Transverse colon (tissue), 4 donors: ENCODE measurements around the gene GIMD1. TPM values are rescaled to one million over a fixed set of nuclear protein-coding genes. Genes with fewer than 3 reads are reported as not detected.

ENCODE experiments used
- DNase-seq: peaks from one replicate; pipeline ENCODE4 v3.0.0-alpha.2; 2019
- H3K27ac ChIP-seq, 4 donors: fragments of 200-600 bp; sonication (generic); 2 replicates each; pipeline ENCODE4 v1.5.1; 2016 to 2018; ENCODE audit warnings: inconsistent platforms in 4 of 4
- H3K27me3 ChIP-seq: fragments of 200-600 bp; sonication (generic); 2 replicates; pipeline ENCODE4 v1.5.1; 2017; ENCODE audit warnings: inconsistent platforms
- H3K36me3 ChIP-seq, 4 donors: fragments of 200-600 bp; sonication (generic); 2 replicates each; pipeline ENCODE4 v1.5.1; 2017 to 2019; ENCODE audit warnings: inconsistent platforms in 4 of 4
- H3K4me1 ChIP-seq, 4 donors: fragments of 200-600 bp; sonication (generic); 2 replicates each; pipeline ENCODE4 v1.5.1; 2017 to 2020; ENCODE audit warnings: inconsistent platforms in 4 of 4
- H3K4me3 ChIP-seq, 4 donors: fragments of 200-600 bp; sonication (generic); 1 replicate in 1 of 4; 2 replicates in 3 of 4; pipeline versions ENCODE4 v1.5.1 to v1.6.1; 2017 to 2019; ENCODE audit warnings: inconsistent platforms in 4 of 4
- H3K9me3 ChIP-seq, 2 donors: fragments of 200-600 bp; sonication (generic); 2 replicates each; pipeline ENCODE4 v1.5.1; 2017 to 2019; ENCODE audit warnings: inconsistent platforms in 2 of 2
- CTCF ChIP-seq, 5 experiments: fragments of 200-600 bp in 3 of 5; fragments of 450-650 bp in 2 of 5; sonication (generic) in 3 of 5; IDR thresholded peaks; 1 replicate in 2 of 5; 2 replicates in 3 of 5; pipeline ENCODE4 v1.5.1; 2016 to 2017; ENCODE audit warnings: antibody characterized with exemption in 5 of 5, inconsistent platforms in 3 of 5, mild to moderate bottlenecking in 2 of 5, moderate library complexity in 1 of 5
- EP300 ChIP-seq: sonication (generic); formaldehyde crosslinking; IDR thresholded peaks from one replicate; pipeline ENCODE4 v1.6.1; 2017; ENCODE audit warnings: antibody characterized with exemption, low read depth
- POLR2A ChIP-seq: fragments of 450-650 bp; IDR thresholded peaks from one replicate; pipeline ENCODE4 v1.6.1; 2016; ENCODE audit warnings: antibody characterized with exemption, mild to moderate bottlenecking, moderate library complexity
- POLR2AphosphoS5 ChIP-seq, 3 donors: sonication (generic); formaldehyde crosslinking; IDR thresholded peaks; one replicate each; pipeline ENCODE4 v1.6.1; 2016; ENCODE audit warnings: antibody characterized with exemption in 3 of 3
- WGBS, 2 donors: methylation state at CpG; one replicate each; pipeline ENCODE4 v1.1.5; 2018; ENCODE audit warnings: low coverage in 1 of 2; 5-methylcytosine and 5-hydroxymethylcytosine counted together
- in situ Hi-C, 4 donors: fragments of 200-750 bp; cut with MboI; loops; one replicate each; pipeline versions ENCODE4 v1.15.0 to v1.15.1; 2017; ENCODE audit warnings: low sequenced_read_pairs in 3 of 4, low pct_ligation_motif_present in 1 of 4, low pct_unique_long_range_greater_than_20kb in 1 of 4
- intact Hi-C: fragments of 100-400 bp; cut with DNase I; formaldehyde crosslinking; loops from one replicate; pipeline ENCODE4 v1.15.1; 2023; ENCODE audit warnings: low total_unique reads
- total RNA-seq, 4 donors: library from RNA; depleted of rRNA; stranded (reverse); fragments of >200 nt; gene quantifications; one replicate each; pipeline ENCODE4 v1.1.0, GENCODE V29; 2016

Gene GIMD1
- total RNA-seq, 4 donors from 2014 or later = not detected

- no peaks in the 10 kb centered on the region for H3K36me3 ChIP-seq
- no peak for TF ChIP-seq EP300
- no peak for TF ChIP-seq CTCF (IDR thresholded peaks at IDR 0.05)
- no peak for TF ChIP-seq POLR2A
- TF ChIP-seq POLR2AphosphoS5 (IDR thresholded peaks at IDR 0.05) = no peak
- DNase-seq = no peak
- H3K4me1 ChIP-seq = no peaks in the 10 kb centered on the region
- intact Hi-C loops = no loop called here
- H3K27me3 ChIP-seq = no peaks in the 10 kb centered on the region
- in situ Hi-C loops = no loop called here
- H3K4me3 ChIP-seq = no peak overlapping the region
- no peaks in the 10 kb centered on the region for H3K9me3 ChIP-seq
- H3K27ac ChIP-seq = no peak overlapping the region
Observed at GRCh38 chr4:106380179-106380578, 11.6 kb upstream of the GIMD1 start.

GRCh38 chr4:106373026-106373425 is 4.4 kb upstream of the GIMD1 start:
- H3K4me3 ChIP-seq = no peak overlapping the region
- no peaks in the 10 kb centered on the region for H3K36me3 ChIP-seq
- no peaks in the 10 kb centered on the region for H3K9me3 ChIP-seq
- H3K4me1 ChIP-seq = peaks cover 0 to 4% (median 0%) of the 10 kb centered on the region in 4 donors
- in situ Hi-C loops = loop anchor here in 2 of 4 donors (10.0 to 25.0 kb wide), 3 partner anchors 432 to 514 kb away; no protein-coding TSS in a partner anchor
- whole genome bisulfite sequencing, 2 donors = 56 to 57% methylated on average over 3 of the region's 3 CpGs
- no peak for DNase-seq
- intact Hi-C loops = no loop called here
- TF ChIP-seq POLR2AphosphoS5 (IDR thresholded peaks at IDR 0.05) (no peak), POLR2A (no peak), EP300 (no peak), CTCF (IDR thresholded peaks at IDR 0.05) (no peak)
- peaks cover 3% of the 10 kb centered on the region for H3K27me3 ChIP-seq
- H3K27ac ChIP-seq = no peak overlapping the region

- in situ Hi-C loops = loop anchor here in 2 of 4 donors (10.0 to 25.0 kb wide), 3 partner anchors 434 to 516 kb away; no protein-coding TSS in a partner anchor
- DNase-seq = no peak
- H3K36me3 ChIP-seq = no peaks in the 10 kb centered on the region
- no peak for TF ChIP-seq POLR2A
- TF ChIP-seq CTCF (IDR thresholded peaks at IDR 0.05) = no peak
- TF ChIP-seq EP300 = no peak
- TF ChIP-seq POLR2AphosphoS5 (IDR thresholded peaks at IDR 0.05) = no peak
- no peaks in the 10 kb centered on the region for H3K9me3 ChIP-seq
- H3K27me3 ChIP-seq = peaks cover 3% of the 10 kb centered on the region
- no peak overlapping the region for H3K4me3 ChIP-seq
- intact Hi-C loops = no loop called here
- H3K27ac ChIP-seq = no peak overlapping the region
- H3K4me1 ChIP-seq = peaks cover 0 to 4% (median 0%) of the 10 kb centered on the region in 4 donors
Observed at GRCh38 chr4:106371161-106371560, 2.6 kb upstream of the GIMD1 start.

GRCh38 chr4:106370214-106370613 is 1.6 kb upstream of the GIMD1 start:
- WGBS, 2 donors = 59 to 60% methylated on average over 2 of the region's 2 CpGs
- no peak for DNase-seq
- intact Hi-C loops (no loop called here), in situ Hi-C loops (loop anchor here in 2 of 4 donors (10.0 to 25.0 kb wide), 3 partner anchors 435 to 517 kb away; no protein-coding TSS in a partner anchor)
- H3K4me1 ChIP-seq = peaks cover 0 to 4% (median 0%) of the 10 kb centered on the region in 4 donors
- H3K27ac ChIP-seq = no peak overlapping the region
- H3K36me3 ChIP-seq = no peaks in the 10 kb centered on the region
- TF ChIP-seq POLR2AphosphoS5 (IDR thresholded peaks at IDR 0.05) (no peak), EP300 (no peak), CTCF (IDR thresholded peaks at IDR 0.05) (no peak), POLR2A (no peak)
- no peaks in the 10 kb centered on the region for H3K9me3 ChIP-seq
- no peak overlapping the region for H3K4me3 ChIP-seq
- H3K27me3 ChIP-seq = peaks cover 3% of the 10 kb centered on the region
